ENCODE measurements around the gene KRT76.

DNA sequence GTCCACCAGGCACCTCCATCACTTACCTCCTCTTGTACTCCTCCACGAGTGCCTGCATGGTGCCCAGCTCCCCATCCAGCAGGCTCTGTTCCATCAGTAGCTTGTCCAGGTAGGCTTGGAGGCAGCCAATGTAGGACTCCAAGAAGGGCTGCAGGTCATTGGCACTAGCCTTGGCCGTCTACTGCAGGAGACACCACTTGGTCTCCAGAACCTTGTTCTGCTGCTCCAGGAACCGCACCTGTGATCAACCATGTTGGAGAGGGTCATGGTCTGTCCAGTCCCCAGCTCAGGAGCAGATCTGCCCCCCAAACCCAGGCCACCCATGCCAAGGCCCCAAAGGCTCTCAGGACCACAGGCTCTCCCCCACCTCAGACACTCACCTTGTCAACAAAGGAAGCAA is 23.9 kb downstream of the KRT76 start:
- TF ChIP-seq, protein P1, sequence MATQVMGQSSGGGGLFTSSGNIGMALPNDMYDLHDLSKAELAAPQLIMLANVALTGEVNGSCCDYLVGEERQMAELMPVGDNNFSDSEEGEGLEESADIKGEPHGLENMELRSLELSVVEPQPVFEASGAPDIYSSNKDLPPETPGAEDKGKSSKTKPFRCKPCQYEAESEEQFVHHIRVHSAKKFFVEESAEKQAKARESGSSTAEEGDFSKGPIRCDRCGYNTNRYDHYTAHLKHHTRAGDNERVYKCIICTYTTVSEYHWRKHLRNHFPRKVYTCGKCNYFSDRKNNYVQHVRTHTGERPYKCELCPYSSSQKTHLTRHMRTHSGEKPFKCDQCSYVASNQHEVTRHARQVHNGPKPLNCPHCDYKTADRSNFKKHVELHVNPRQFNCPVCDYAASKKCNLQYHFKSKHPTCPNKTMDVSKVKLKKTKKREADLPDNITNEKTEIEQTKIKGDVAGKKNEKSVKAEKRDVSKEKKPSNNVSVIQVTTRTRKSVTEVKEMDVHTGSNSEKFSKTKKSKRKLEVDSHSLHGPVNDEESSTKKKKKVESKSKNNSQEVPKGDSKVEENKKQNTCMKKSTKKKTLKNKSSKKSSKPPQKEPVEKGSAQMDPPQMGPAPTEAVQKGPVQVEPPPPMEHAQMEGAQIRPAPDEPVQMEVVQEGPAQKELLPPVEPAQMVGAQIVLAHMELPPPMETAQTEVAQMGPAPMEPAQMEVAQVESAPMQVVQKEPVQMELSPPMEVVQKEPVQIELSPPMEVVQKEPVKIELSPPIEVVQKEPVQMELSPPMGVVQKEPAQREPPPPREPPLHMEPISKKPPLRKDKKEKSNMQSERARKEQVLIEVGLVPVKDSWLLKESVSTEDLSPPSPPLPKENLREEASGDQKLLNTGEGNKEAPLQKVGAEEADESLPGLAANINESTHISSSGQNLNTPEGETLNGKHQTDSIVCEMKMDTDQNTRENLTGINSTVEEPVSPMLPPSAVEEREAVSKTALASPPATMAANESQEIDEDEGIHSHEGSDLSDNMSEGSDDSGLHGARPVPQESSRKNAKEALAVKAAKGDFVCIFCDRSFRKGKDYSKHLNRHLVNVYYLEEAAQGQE (IDR thresholded peaks at IDR 0.05; ENCODE audit: low read depth): no peak
- TF ChIP-seq TAF1 (IDR thresholded peaks at IDR 0.05; ENCODE audit: low read depth): no peak
- TF ChIP-seq CEBPB (IDR thresholded peaks at IDR 0.05): no peak
- TF ChIP-seq, protein P2, sequence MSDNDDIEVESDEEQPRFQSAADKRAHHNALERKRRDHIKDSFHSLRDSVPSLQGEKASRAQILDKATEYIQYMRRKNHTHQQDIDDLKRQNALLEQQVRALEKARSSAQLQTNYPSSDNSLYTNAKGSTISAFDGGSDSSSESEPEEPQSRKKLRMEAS (IDR thresholded peaks at IDR 0.05): no peak
- TF ChIP-seq CREB1 (IDR thresholded peaks at IDR 0.05; ENCODE audit: low read depth): no peak
- TF ChIP-seq RAD21 (IDR thresholded peaks at IDR 0.05; ENCODE audit: low read depth): no peak
- no peak for TF ChIP-seq FOXM1 (IDR thresholded peaks at IDR 0.05; ENCODE audit: borderline replicate concordance, low read depth)
- TF ChIP-seq EP300 (IDR thresholded peaks at IDR 0.05; ENCODE audit: borderline replicate concordance): no peak
- no peak for TF ChIP-seq ZBTB7A (IDR thresholded peaks at IDR 0.05; ENCODE audit: low read depth)
